GM12801 (cell line): ENCODE results near the gene TAF1A.

ENCODE experiments used
- TF ChIP-seq, protein P1 (sequence below): IDR thresholded peaks from one replicate; pipeline ENCODE4 v1.5.1; 2011; ENCODE audit warnings: control low read depth; ENCODE audit not compliant: insufficient read length; ENCODE audit errors: extremely low read depth

Gene TAF1A

DNA sequence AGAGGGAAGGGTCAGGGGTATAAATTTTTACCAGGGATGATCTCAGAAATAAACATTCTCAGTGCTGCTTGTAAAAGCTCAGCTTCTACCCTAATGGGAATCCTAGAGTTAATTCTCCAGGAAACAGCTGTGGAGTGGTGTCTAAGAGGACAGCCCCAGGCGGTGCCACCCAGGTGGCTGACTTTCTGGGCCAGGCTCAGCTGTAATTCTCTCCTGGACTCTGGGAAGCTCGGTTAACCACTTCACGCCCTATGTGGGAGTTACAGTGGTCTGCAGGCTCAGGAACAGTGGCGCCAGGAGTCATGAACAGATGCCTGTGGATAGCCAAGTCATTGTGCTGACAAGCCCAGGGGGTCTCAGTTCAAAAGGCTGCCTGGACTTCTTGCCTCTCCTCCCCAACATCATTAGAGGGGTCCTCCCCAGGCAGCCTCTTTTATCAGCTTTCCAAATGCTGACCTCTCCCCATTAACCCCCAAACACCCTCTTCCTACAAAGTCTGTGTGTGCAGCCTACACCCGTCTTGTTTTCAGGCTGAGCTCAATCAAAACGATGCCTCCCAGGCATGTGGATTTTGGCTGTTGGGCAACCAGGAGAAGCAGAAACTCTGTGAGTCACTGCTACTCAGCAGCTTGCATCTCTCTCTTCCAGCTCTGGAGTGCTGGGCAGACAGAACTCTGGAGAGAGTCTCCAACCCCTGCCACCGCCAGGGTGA lies 43.0 kb downstream of the TAF1A start:
- TF ChIP-seq, protein P1, sequence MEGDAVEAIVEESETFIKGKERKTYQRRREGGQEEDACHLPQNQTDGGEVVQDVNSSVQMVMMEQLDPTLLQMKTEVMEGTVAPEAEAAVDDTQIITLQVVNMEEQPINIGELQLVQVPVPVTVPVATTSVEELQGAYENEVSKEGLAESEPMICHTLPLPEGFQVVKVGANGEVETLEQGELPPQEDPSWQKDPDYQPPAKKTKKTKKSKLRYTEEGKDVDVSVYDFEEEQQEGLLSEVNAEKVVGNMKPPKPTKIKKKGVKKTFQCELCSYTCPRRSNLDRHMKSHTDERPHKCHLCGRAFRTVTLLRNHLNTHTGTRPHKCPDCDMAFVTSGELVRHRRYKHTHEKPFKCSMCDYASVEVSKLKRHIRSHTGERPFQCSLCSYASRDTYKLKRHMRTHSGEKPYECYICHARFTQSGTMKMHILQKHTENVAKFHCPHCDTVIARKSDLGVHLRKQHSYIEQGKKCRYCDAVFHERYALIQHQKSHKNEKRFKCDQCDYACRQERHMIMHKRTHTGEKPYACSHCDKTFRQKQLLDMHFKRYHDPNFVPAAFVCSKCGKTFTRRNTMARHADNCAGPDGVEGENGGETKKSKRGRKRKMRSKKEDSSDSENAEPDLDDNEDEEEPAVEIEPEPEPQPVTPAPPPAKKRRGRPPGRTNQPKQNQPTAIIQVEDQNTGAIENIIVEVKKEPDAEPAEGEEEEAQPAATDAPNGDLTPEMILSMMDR: no peak

GRCh38 chr1:222546091-222546490 lies 43.6 kb downstream of the TAF1A start:
- TF ChIP-seq, protein P1: no peak

- TF ChIP-seq, protein P1: no peak
These were observed 45.9 kb downstream of the TAF1A start for GRCh38 chr1:222543817-222544216.

- TF ChIP-seq, protein P1: no peak
These were observed 49.1 kb downstream of the TAF1A start for GRCh38 chr1:222540598-222540995.

DNA sequence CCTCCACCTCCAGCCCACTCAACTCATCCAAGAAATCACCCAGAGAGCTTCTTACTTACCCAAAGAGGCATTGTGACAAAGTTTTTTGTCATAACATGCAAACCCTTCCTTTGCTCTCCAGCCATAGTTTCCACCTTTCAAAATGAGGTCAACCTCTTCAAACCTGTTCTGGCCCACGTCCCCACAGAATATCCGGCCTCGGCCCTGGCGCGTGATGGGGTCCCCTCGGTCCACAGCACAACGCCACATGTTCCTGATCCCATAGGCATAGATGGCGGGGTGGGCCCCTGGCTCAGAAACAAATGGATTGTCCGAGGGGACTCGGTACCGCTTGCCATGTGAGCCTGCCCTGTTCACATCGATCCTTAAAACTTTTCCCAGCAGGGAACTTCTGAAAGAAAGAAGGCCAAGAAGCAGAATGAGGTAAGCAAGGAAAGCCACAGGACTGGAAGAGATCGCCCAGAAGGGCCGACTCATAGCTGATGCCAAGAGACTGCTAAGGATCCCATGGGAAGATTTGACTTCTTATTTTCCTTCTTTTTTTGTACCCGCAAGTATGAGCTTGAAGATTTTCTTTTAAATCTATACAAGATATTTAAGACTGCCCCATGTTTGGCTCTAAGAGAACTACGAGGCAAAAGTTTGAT lies 49.7 kb downstream of the TAF1A start:
- TF ChIP-seq, protein P1: no peak

DNA sequence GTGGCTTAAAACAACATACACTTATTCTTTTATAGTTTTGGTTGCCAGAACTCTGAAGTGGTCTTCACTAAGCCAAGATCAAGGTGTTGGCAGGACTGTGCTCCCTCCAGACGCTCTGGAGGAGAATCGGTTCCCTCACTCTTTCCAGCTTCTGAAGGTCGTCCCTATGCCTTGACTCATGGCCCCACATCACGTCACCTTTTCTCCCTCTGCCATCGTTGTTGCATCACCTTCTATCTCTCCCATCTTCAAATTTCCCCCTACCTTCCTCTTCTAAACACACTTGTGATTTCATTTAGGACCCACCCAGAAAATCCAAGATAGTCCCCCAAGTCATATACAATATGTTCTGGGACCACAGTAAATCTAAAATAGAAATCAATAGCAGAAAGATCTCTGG lies 54.3 kb downstream of the TAF1A start:
- TF ChIP-seq, protein P1: no peak

DNA sequence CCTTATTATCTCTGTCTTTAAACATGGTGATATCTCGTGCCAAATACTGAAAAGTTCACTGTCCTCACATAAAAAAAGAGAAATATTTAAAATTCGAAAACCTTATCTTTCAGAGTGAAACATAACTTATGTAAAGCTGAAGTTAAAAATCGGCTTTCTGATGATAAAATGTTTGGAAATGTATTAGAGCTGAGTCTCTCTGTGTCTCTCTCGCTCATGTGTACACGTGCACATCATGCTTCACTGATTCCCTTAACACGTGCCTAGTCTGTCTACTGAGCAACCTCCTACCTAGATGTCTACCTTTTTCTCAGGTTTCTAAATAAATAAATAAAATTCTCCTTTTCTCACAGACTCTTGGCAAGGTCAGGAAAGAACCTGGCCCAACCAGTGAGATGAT lies 58.9 kb downstream of the TAF1A start:
- TF ChIP-seq, protein P1: no peak
